H1 (cell line): ENCODE results near the gene NTNG2. TPM values are rescaled to one million over a fixed set of nuclear protein-coding genes. Genes with fewer than 3 reads are reported as not detected.

Source experiments
- CTCF ChIA-PET: fragments of 300-600 bp; sonication (Branson Sonifier 250); formaldehyde crosslinking; loops from one replicate; lab custom pipeline; 2021; ENCODE audit not compliant: partially characterized antibody; lab: Charles Lee
- POLR2A ChIA-PET: fragments of 300-600 bp; sonication (Branson Sonifier 250); formaldehyde crosslinking; loops from one replicate; lab custom pipeline; 2021; ENCODE audit warnings: inconsistent platforms; ENCODE audit not compliant: partially characterized antibody; lab: Charles Lee
- DNase-seq, 2 experiments: peaks; one replicate each; pipeline versions ENCODE4 v3.0.0 to v3.0.0-alpha.2; 2010 to 2022; ENCODE audit warnings: low spot score in 2 of 2, low read depth in 1 of 2, mixed read lengths in 1 of 2
- FAIRE-seq: peaks from 2 replicates; lab custom pipeline; 2011; peaks lifted over from hg19 to GRCh38; lab: Jason Lieb, UNC
- H2AFZ ChIP-seq: 2 replicates; pipeline ENCODE4 v1.8.1; 2012; ENCODE audit warnings: low read length, inconsistent platforms
- H2AK5ac ChIP-seq: 2 replicates; pipeline ENCODE4 v1.6.1; 2013; ENCODE audit warnings: low read depth, low read length
- H2BK120ac ChIP-seq: replicated peaks from 2 replicates; pipeline ENCODE3; 2013; ENCODE audit warnings: low read depth, low read length, inconsistent platforms
- H2BK12ac ChIP-seq: 2 replicates; pipeline ENCODE4 v1.6.1; 2013; ENCODE audit warnings: low read depth, low read length
- H2BK15ac ChIP-seq: 2 replicates; pipeline ENCODE4 v1.6.1; 2013; ENCODE audit warnings: low read length
- H2BK20ac ChIP-seq: 2 replicates; pipeline ENCODE4 v1.6.1; 2013; ENCODE audit warnings: low read length
- H2BK5ac ChIP-seq: 2 replicates; pipeline ENCODE4 v1.6.1; 2013; ENCODE audit warnings: low read depth, low read length
- H3K14ac ChIP-seq: 2 replicates; pipeline ENCODE4 v1.6.1; 2013; ENCODE audit warnings: inconsistent platforms; ENCODE audit not compliant: insufficient read length
- H3K18ac ChIP-seq: 2 replicates; pipeline ENCODE4 v1.6.1; 2013; ENCODE audit warnings: low read length; ENCODE audit errors: extremely low read depth
- H3K23ac ChIP-seq: 2 replicates; pipeline ENCODE4 v1.6.1; 2013; ENCODE audit warnings: inconsistent platforms; ENCODE audit not compliant: insufficient read length
- H3K23me2 ChIP-seq: 2 replicates; pipeline ENCODE4 v1.6.1; 2013; ENCODE audit warnings: low read depth, low read length
- H3K27ac ChIP-seq: 2 replicates; pipeline ENCODE4 v1.6.1; 2011; ENCODE audit warnings: low read depth, low read length, inconsistent platforms
- H3K27me3 ChIP-seq, 4 experiments: replicated peaks in 1 of 4; 1 replicate in 1 of 4; 2 replicates in 3 of 4; pipeline versions ENCODE4 v1.6.1 to v1.8.1; 2011 to 2013; ENCODE audit warnings: low read length in 3 of 4, mild to moderate bottlenecking in 3 of 4, inconsistent platforms in 2 of 4, mixed read lengths in 2 of 4, moderate library complexity in 1 of 4; ENCODE audit not compliant: control insufficient read depth in 3 of 4, insufficient read depth in 3 of 4; ENCODE audit errors: extremely low read depth in 1 of 4
- H3K36me3 ChIP-seq, 4 experiments: 2 replicates each; pipeline versions ENCODE4 v1.6.1 to v1.8.1; 2011 to 2013; ENCODE audit warnings: mild to moderate bottlenecking in 4 of 4, low read length in 3 of 4, moderate library complexity in 2 of 4, control low read depth in 1 of 4, inconsistent platforms in 1 of 4; ENCODE audit not compliant: insufficient read depth in 4 of 4, control insufficient read depth in 2 of 4
- H3K4ac ChIP-seq: replicated peaks from 2 replicates; pipeline ENCODE3; 2013; ENCODE audit warnings: low read length, low read depth, mixed read lengths, inconsistent platforms; ENCODE audit not compliant: insufficient read length
- H3K4me1 ChIP-seq, 4 experiments: replicated peaks in 1 of 4; 1 replicate in 1 of 4; 2 replicates in 3 of 4; pipeline versions ENCODE4 v1.6.1 to v1.8.1; 2011 to 2013; ENCODE audit warnings: low read length in 3 of 4, inconsistent platforms in 2 of 4, mixed read lengths in 1 of 4; ENCODE audit not compliant: insufficient read depth in 4 of 4, control insufficient read depth in 3 of 4
- H3K4me2 ChIP-seq, 2 experiments: 2 replicates each; pipeline versions ENCODE4 v1.6.1 to v1.8.1; 2011 to 2013; ENCODE audit warnings: low read depth in 2 of 2, low read length in 2 of 2, control low read depth in 1 of 2, inconsistent platforms in 1 of 2, mild to moderate bottlenecking in 1 of 2; ENCODE audit not compliant: insufficient read depth in 1 of 2
- H3K4me3 ChIP-seq, 4 experiments: fragments of 200-600, 300-600 bp in 1 of 4; sonication (generic), shearing (Covaris generic), sonication (Bioruptor Twin) in 1 of 4; 2 replicates each; pipeline versions ENCODE4 v1.5.1 to v1.8.1; 2011 to 2016; ENCODE audit warnings: low read length in 4 of 4, low read depth in 3 of 4, control low read depth in 2 of 4, inconsistent platforms in 2 of 4, mild to moderate bottlenecking in 2 of 4, mixed read lengths in 1 of 4, moderate library complexity in 1 of 4; ENCODE audit not compliant: insufficient read depth in 2 of 4; ENCODE audit errors: extremely low read depth in 1 of 4
- H3K56ac ChIP-seq: replicated peaks from 2 replicates; pipeline ENCODE3; 2013; ENCODE audit warnings: low read depth, mild to moderate bottlenecking, mixed read lengths, low read length, inconsistent platforms; ENCODE audit not compliant: insufficient read length
- H3K79me1 ChIP-seq: 2 replicates; pipeline ENCODE4 v1.6.1; 2013; ENCODE audit warnings: low read depth, low read length, control low read depth
- H3K79me2 ChIP-seq, 2 experiments: 2 replicates each; pipeline versions ENCODE4 v1.6.1 to v1.8.1; 2012 to 2013; ENCODE audit warnings: low read length in 2 of 2, mild to moderate bottlenecking in 2 of 2, inconsistent platforms in 1 of 2; ENCODE audit not compliant: insufficient read depth in 2 of 2, control insufficient read depth in 1 of 2
- H3K9ac ChIP-seq, 4 experiments: replicated peaks in 1 of 4; 1 replicate in 1 of 4; 2 replicates in 3 of 4; pipeline versions ENCODE4 v1.6.1 to v1.8.1; 2011 to 2013; ENCODE audit warnings: low read depth in 3 of 4, low read length in 3 of 4, control low read depth in 2 of 4, mild to moderate bottlenecking in 2 of 4, moderate library complexity in 2 of 4, inconsistent platforms in 1 of 4; ENCODE audit errors: extremely low read depth in 1 of 4
- H3K9me3 ChIP-seq, 2 experiments: 2 replicates each; pipeline versions ENCODE4 v1.6.1 to v1.8.1; 2012 to 2013; ENCODE audit warnings: mild to moderate bottlenecking in 2 of 2, moderate library complexity in 2 of 2, control low read depth in 1 of 2, inconsistent platforms in 1 of 2, low read depth in 1 of 2, low read length in 1 of 2, mixed read lengths in 1 of 2; ENCODE audit not compliant: insufficient read depth in 2 of 2
- H4K20me1 ChIP-seq, 2 experiments: replicated peaks in 1 of 2; 2 replicates each; pipeline versions ENCODE3 to v1.8.1; 2011 to 2013; ENCODE audit warnings: inconsistent platforms in 2 of 2, low read length in 2 of 2, mild to moderate bottlenecking in 1 of 2; ENCODE audit not compliant: insufficient read depth in 2 of 2, control insufficient read depth in 1 of 2
- H4K5ac ChIP-seq: 2 replicates; pipeline ENCODE4 v1.6.1; 2013; ENCODE audit warnings: low read length, low read depth, mixed read lengths, inconsistent platforms; ENCODE audit not compliant: insufficient read length
- H4K8ac ChIP-seq: 2 replicates; pipeline ENCODE4 v1.8.0; 2013; ENCODE audit warnings: mild to moderate bottlenecking, moderate library complexity, low read length, inconsistent platforms; ENCODE audit not compliant: insufficient read depth; ENCODE audit errors: extremely low read depth
- H4K91ac ChIP-seq: replicated peaks from 2 replicates; pipeline ENCODE3; 2013; ENCODE audit warnings: low read length, mixed read lengths, inconsistent platforms; ENCODE audit not compliant: insufficient read length
- BACH1 ChIP-seq: IDR thresholded peaks from 2 replicates; pipeline ENCODE4 v1.6.1; 2012; ENCODE audit warnings: low read length, improper control_type of control experiment
- CBX8 ChIP-seq: fragments of 300-800, 300-1000 bp; sonication (generic); IDR thresholded peaks from 2 replicates; pipeline ENCODE4 v1.7.1; 2016; ENCODE audit warnings: low read depth, low read length, borderline replicate concordance
- CTBP2 ChIP-seq: IDR thresholded peaks from 2 replicates; pipeline ENCODE4 v1.7.0; 2011; ENCODE audit warnings: borderline replicate concordance, mild to moderate bottlenecking, moderate library complexity, mixed read lengths, low read length; ENCODE audit not compliant: insufficient read depth, insufficient read length
- JUN ChIP-seq: IDR thresholded peaks from 2 replicates; pipeline ENCODE4 v1.6.1; 2011; ENCODE audit warnings: low read depth, mild to moderate bottlenecking, improper control_type of control experiment, low read length
- MAFK ChIP-seq: IDR thresholded peaks from 2 replicates; pipeline ENCODE4 v1.6.1; 2012; ENCODE audit warnings: low read depth, mild to moderate bottlenecking, improper control_type of control experiment, low read length
- NRF1 ChIP-seq: IDR thresholded peaks from 2 replicates; pipeline ENCODE4 v1.6.1; 2011; ENCODE audit warnings: mild to moderate bottlenecking, low read depth, low read length, improper control_type of control experiment
- RAD21 ChIP-seq, 2 experiments: IDR thresholded peaks in 1 of 2; conservative IDR thresholded peaks in 1 of 2; 2 replicates each; pipeline ENCODE4 v1.6.1; 2011; ENCODE audit warnings: low read depth in 2 of 2, low read length in 2 of 2, improper control_type of control experiment in 1 of 2, inconsistent platforms in 1 of 2, mild to moderate bottlenecking in 1 of 2, moderate library complexity in 1 of 2
- SUZ12 ChIP-seq: fragments of 200-600 bp; sonication (generic); IDR thresholded peaks from 2 replicates; pipeline ENCODE4 v1.6.1; 2012; ENCODE audit warnings: mild to moderate bottlenecking, inconsistent platforms, low read length, moderate library complexity, mixed read lengths
- TAF7 ChIP-seq: optimal IDR thresholded peaks from 2 replicates; pipeline ENCODE3; 2011; ENCODE audit warnings: low read depth, mild to moderate bottlenecking, inconsistent platforms, low read length, moderate library complexity, borderline replicate concordance
- WGBS, 2 experiments: shearing (Covaris generic) in 1 of 2; methylation state at CpG; one replicate each; pipeline versions ENCODE4 v1.1.6 to v1.1.7; 2013 to 2015; ENCODE audit warnings: low lambda C conversion rate in 2 of 2, mixed read lengths in 2 of 2, inconsistent platforms in 1 of 2, low coverage in 1 of 2, missing lambda C conversion rate in 1 of 2; ENCODE audit not compliant: insufficient replicate concordance in 2 of 2, insufficient coverage in 1 of 2, insufficient read length in 1 of 2; ENCODE audit errors: extremely low coverage in 1 of 2, missing lambda C conversion rate in 1 of 2; 5-methylcytosine and 5-hydroxymethylcytosine counted together
- polyA plus RNA-seq, 7 experiments: library from polyadenylated mRNA; depleted of rRNA in 3 of 7; stranded (reverse) in 5 of 7; unstranded in 2 of 7; fragments of >200 nt in 5 of 7; fragments of 200-250 nt in 2 of 7; gene quantifications; 1 replicate in 5 of 7; 2 replicates in 1 of 7; 4 replicates in 1 of 7; pipeline versions ENCODE4 v1.2.1 to v1.2.3, GENCODE V29; 2011 to 2013; ENCODE audit warnings: missing spikeins in 2 of 7, mixed read lengths in 2 of 7
- total RNA-seq: library from RNA; stranded (reverse); fragmentation: NEBNext Ultra II Directional; extraction: Animal tissue kit (Norgen Biotek cat#: 25700); gene quantifications from 2 replicates; pipeline ENCODE4 v1.2.1, GENCODE V29; 2021
- TF ChIP-seq, protein P1 (sequence below), 3 experiments: IDR thresholded peaks; 1 replicate in 2 of 3; 2 replicates in 1 of 3; pipeline versions ENCODE4 v1.5.1 to v1.6.1; 2011; ENCODE audit warnings: low read length in 3 of 3, mild to moderate bottlenecking in 3 of 3, inconsistent platforms in 2 of 3, low read depth in 1 of 3, moderate library complexity in 1 of 3; ENCODE audit not compliant: insufficient read depth in 1 of 3; ENCODE audit errors: control extremely low read depth in 1 of 3

Gene NTNG2
- total and polyA plus RNA-seq, 2 of the 8 experiments (the other 6 are each of a cell fraction or from before 2014, with no cell fraction given): 1.4 to 1.5 TPM

DNA sequence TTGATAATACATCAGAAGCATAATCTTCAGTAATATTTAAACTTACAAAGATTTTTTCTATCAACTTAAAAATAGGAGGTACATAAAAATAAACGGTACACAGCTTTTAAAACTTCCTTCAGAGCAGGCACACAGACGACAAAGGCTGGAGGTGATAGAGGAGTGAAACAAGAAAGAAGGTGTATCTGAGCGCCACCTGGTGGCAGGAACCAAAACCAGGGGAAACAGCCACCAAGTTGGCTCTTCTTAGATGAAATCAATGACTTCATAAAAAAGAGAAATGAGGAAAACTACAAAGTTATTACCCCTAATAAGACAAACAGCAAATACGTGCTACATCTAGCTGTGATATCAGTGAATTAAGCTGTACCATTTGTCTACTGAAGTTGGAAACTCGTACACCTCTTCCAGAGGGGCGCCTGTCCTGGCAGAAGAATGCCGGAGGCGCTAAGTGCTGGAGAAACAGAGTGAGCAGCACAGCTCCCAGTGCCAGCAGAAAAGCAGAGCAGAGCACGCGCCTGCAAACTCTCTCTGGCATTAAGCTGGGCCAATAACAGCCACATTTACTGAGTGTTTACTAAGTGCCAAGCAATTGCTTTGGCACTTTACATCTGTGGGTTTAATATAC, 107.0 kb downstream of the NTNG2 start:
- no peak overlapping the region for H3K9ac ChIP-seq
- no peak overlapping the region for H2BK20ac ChIP-seq
- no peak overlapping the region for H2AFZ ChIP-seq
- DNase-seq: peak; percentile 50 to 87
- FAIRE-seq: no peak
- peaks cover 1% of the 10 kb centered on the region in 2 experiments for H4K20me1 ChIP-seq
- H3K27ac ChIP-seq: no peak overlapping the region
- H3K79me1 ChIP-seq: no peaks in the 10 kb centered on the region
- no peak overlapping the region for H2BK15ac ChIP-seq
- no peak overlapping the region for H2BK5ac ChIP-seq
- H3K18ac ChIP-seq: no peak overlapping the region
- no peak overlapping the region for H3K4ac ChIP-seq
- H3K36me3 ChIP-seq: peaks cover 10 to 76% (median 39%) of the 10 kb centered on the region in 4 experiments
- no peaks in the 10 kb centered on the region for H3K79me2 ChIP-seq
- no peak overlapping the region for H4K91ac ChIP-seq
- no peak overlapping the region for H3K4me2 ChIP-seq
- H3K4me1 ChIP-seq: no peaks in the 10 kb centered on the region
- H3K14ac ChIP-seq: no peak overlapping the region
- H3K56ac ChIP-seq: no peak overlapping the region
- H3K23me2 ChIP-seq: no peaks in the 10 kb centered on the region
- ChIA-PET CTCF (interaction anchor here (0.6 to 2.5 kb wide), 28 partner anchors 8 to 565 kb away, joined by 3 to 12 read pairs (median 3); no protein-coding TSS in a partner anchor), POLR2A (no interaction called here)
- 66% methylated on average over 10 of the region's 10 CpGs; no CpG with 5 or more reads in 1 of the 2 experiments for WGBS, 2 experiments
- H3K4me3 ChIP-seq: no peak overlapping the region
- H2BK12ac ChIP-seq: no peak overlapping the region
- no peak overlapping the region for H2AK5ac ChIP-seq
- no peak overlapping the region for H2BK120ac ChIP-seq
- no peak overlapping the region for H4K8ac ChIP-seq
- H4K5ac ChIP-seq: no peak overlapping the region
- TF ChIP-seq NRF1: no peak
- TF ChIP-seq SUZ12: no peak
- TF ChIP-seq CTBP2: no peak
- TF ChIP-seq CBX8: no peak
- TF ChIP-seq MAFK: no peak
- no peak for TF ChIP-seq BACH1
- TF ChIP-seq JUN: no peak
- TF ChIP-seq RAD21 (IDR thresholded peaks at IDR 0.05 in 1 of 2, conservative IDR thresholded peaks at IDR 0.05 in 1 of 2; ENCODE audit: low read depth in 2 of 2, low read length in 2 of 2): peak; percentile 61 to 62
- TF ChIP-seq TAF7: no peak
- TF ChIP-seq, protein P1, sequence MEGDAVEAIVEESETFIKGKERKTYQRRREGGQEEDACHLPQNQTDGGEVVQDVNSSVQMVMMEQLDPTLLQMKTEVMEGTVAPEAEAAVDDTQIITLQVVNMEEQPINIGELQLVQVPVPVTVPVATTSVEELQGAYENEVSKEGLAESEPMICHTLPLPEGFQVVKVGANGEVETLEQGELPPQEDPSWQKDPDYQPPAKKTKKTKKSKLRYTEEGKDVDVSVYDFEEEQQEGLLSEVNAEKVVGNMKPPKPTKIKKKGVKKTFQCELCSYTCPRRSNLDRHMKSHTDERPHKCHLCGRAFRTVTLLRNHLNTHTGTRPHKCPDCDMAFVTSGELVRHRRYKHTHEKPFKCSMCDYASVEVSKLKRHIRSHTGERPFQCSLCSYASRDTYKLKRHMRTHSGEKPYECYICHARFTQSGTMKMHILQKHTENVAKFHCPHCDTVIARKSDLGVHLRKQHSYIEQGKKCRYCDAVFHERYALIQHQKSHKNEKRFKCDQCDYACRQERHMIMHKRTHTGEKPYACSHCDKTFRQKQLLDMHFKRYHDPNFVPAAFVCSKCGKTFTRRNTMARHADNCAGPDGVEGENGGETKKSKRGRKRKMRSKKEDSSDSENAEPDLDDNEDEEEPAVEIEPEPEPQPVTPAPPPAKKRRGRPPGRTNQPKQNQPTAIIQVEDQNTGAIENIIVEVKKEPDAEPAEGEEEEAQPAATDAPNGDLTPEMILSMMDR (IDR thresholded peaks at IDR 0.05; ENCODE audit: control extremely low read depth in 1 of 3, insufficient read depth in 1 of 3, low read depth in 1 of 3, low read length in 3 of 3): peak; percentile 66 to 79 (median 73)
- H3K9me3 ChIP-seq: no peaks in the 10 kb centered on the region
- H3K27me3 ChIP-seq: no peaks in the 10 kb centered on the region
- H3K23ac ChIP-seq: no peak overlapping the region
